Stimulated activated CD8-positive, alpha-beta memory T cell treated with anti-CD3 and anti-CD28 coated beads, Interleukin-4, amount 100 ng/mL, for 48 hours (primary cell): ENCODE measurements around the gene PNKD.
"Not testable (repeated sequence)": the region's sequence is repeated elsewhere in the genome, so short reads cannot be mapped to it uniquely, and the experiment has no call there.

Source experiments
- DNase-seq: peaks from one replicate; pipeline ENCODE4 v3.0.0-alpha.2; 2020

Gene PNKD

GRCh38 chr2:218257390-218257981, 12.8 kb upstream of the PNKD start:
- DNase-seq, result peak; percentile 86

DNA sequence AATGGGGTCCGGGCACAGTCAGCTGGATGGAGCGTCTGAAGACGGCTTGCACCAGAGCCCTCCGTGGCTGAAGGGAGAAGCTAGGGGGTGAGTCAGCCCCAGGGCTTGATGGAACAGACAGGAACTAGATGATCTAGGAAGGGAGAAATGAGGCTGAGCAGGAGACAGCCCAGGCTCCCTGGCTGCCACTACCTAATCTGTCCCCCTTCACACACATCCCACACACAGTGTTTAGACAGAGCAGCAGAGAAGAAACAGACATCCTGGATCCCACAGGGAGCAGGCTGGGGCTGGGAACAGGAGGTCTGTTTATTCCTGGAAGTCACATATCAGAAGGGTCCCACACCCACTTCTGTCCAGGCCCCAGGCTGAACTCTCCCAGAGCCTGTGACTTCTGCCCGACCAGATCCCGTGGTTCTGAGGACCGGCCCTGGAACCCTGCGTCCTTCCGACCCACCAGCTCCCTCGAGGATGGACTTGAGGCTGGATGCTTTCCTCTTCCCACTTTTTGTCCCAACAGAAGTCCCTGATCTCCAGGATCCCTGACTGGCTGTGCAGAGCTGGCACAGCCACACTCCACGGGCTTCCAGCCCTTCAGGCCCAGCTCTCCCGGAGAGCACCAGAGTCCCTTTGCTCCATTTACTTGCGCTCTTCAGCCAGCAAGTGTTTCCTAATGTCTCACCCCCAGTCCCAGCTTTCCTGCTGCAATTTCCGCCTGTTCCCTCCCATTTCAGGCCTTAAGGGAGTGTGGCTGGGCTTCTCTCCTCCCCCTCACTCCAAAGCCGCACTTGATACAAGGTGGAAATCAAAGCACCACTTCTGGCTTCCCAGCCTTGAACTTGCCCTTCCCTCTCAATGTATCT, 11.0 kb upstream of the PNKD start:
- no peak for DNase-seq

DNA sequence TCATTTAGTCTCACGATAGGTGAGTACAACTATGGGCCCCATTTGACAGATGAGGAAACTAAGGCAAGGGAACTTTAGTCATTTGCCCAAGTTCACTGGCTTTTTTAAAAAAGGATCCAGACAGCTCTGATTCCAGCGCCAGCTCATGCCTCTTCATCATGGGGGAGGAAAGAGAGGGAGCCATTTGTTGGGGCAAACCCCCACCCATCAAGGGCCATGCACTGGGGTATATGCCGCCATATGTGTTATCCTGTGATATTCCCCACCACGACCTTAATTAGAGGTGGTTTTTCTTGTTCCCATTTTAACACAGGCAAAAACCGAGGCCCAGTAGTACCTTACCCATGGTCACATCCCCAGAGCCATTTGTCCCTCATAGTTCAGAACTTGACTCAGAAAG, 10.2 kb upstream of the PNKD start:
- no peak for DNase-seq

GRCh38 chr2:218260742-218261422, 9.4 kb upstream of the PNKD start, which contains the start of gene GPBAR1:
TSS of gene GPBAR1 (plus strand) at chr2:218261015. CDS start at chr2:218262725, 1,710 bp downstream.
- DNase-seq, result no peak

GRCh38 chr2:218261423-218262236, 8.7 kb upstream of the PNKD start:
- DNase-seq, result no peak

DNA sequence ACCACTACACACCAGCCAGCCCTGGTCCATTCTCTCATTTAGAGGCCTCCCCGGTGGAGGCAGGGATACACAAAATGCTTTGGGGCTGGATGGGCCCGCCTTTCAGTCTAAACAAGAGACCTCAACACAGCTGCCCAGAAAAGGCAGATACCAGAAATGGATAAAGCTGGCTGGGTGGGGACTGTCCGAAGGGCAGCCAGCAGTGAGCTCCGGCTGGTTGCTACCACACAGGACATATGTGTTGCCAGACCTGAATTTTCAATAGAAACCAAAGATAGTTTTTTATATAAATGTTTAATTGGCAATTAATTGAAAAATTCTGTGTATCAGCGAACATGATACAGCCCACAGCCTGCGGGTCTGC, 8.1 kb upstream of the PNKD start:
- DNase-seq, result no peak

DNA sequence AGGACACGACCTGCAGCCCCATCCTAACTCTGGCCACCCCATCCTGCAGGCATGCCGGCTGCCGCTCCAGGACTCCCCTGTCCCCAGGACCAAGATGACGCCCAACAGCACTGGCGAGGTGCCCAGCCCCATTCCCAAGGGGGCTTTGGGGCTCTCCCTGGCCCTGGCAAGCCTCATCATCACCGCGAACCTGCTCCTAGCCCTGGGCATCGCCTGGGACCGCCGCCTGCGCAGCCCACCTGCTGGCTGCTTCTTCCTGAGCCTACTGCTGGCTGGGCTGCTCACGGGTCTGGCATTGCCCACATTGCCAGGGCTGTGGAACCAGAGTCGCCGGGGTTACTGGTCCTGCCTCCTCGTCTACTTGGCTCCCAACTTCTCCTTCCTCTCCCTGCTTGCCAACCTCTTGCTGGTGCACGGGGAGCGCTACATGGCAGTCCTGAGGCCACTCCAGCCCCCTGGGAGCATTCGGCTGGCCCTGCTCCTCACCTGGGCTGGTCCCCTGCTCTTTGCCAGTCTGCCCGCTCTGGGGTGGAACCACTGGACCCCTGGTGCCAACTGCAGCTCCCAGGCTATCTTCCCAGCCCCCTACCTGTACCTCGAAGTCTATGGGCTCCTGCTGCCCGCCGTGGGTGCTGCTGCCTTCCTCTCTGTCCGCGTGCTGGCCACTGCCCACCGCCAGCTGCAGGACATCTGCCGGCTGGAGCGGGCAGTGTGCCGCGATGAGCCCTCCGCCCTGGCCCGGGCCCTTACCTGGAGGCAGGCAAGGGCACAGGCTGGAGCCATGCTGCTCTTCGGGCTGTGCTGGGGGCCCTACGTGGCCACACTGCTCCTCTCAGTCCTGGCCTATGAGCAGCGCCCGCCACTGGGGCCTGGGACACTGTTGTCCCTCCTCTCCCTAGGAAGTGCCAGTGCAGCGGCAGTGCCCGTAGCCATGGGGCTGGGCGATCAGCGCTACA, 7.4 kb upstream of the PNKD start:
- DNase-seq, result no peak

GRCh38 chr2:218263817-218264641, 6.3 kb upstream of the PNKD start:
- no peak for DNase-seq

- DNase-seq, result no peak
Observed at GRCh38 chr2:218264773-218265561, 5.4 kb upstream of the PNKD start.

- no peak for DNase-seq
Observed at GRCh38 chr2:218265626-218266025, 4.7 kb upstream of the PNKD start.

GRCh38 chr2:218266316-218266979, 3.9 kb upstream of the PNKD start:
- no peak for DNase-seq

- DNase-seq, result no peak
Observed at GRCh38 chr2:218267259-218267658, 3.1 kb upstream of the PNKD start.

- no peak for DNase-seq
Observed at GRCh38 chr2:218270721-218271486, 585 bp downstream of the PNKD start.

DNA sequence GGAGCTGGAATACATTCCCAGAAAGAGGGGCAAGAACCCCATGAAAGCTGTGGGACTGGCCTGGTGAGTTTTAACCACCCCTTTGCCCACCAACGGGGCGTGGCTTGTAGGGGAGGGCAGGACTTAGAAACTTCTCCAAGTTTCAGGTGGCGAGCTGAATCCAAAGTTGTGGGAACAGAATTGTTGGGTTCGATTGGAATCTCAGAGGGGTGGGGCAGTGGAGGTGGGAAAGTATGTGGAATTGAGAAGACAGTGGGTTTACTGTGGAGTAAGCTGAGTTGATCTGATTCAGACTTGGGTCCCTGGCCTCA, 1.1 kb downstream of the PNKD start:
- DNase-seq, result no peak

DNA sequence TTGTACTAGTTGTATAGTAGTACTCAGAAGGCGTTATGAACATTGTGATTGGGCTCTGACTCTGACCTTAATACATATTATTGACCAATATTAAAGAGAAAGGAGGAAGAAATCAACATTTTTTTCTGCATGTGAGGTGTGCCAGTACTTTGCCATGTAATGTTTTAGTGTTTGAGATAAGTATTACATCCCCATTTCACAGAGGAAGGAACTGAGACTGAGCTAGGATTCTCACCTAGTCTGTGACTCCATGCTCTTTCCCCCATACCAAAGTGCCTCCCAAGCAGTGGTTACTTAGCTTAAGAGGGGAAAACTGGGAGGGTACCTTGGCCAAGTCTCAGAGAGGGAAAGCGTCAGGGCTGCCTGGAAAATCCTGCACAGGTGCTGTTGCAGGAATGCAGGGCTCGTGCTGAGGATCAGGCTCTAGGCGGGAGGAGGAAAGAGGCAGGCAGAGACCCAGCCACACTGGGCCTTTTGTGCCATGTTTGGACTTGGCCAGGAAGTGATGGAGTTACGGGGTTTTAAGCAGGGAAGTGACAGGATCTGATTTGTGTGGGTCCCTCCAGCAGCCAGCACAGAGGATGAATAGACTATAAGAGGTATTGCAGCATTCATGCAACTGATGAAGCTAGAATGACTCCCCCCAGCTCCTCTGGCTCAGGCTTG, 1.7 kb downstream of the PNKD start:
- DNase-seq, result no peak

GRCh38 chr2:218272531-218273212, 2.4 kb downstream of the PNKD start:
- DNase-seq, result peak; percentile 84

DNA sequence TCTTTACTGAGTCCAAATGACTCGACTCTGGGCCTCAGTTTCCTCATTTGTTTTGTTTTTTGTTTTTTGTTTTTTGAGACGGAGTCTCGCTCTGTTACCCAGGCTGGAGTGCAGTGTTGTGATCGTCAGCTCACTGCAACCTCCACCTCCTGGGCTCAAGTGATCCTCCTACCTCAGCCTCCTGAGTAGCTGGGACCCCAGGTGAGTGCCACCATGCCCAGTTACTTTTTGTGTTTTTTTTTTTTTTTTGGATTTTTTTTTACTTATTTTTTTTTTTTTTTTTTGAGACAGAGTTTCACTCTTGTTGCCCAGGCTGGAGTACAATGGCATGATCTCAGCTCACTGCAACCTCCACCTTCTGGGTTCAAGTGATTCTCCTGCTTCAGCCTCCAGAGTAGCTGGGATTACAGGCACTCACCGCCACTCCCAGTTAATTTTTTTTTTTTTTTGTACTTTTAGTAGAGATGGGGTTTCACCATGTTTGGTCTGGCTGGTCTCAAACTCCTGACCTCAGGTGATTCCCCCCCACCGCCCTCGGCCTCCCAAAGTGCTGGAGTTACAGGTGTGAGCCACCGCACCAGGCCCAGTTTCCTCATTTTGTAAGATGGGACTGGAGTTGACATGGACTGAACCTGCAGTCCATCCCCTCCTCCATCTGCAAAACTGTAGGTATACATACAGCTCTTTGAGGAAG, 3.0 kb downstream of the PNKD start:
- not testable (repeated sequence) for DNase-seq
